Colonic mucosa (tissue), 4 donors: ENCODE measurements around the gene TMEM150C. TPM values are rescaled to one million over a fixed set of nuclear protein-coding genes. Genes with fewer than 3 reads are reported as not detected.

ENCODE experiments used
- DNase-seq: peaks from one replicate; pipeline ENCODE4 v3.0.0-alpha.2; 2020
- H3K27ac ChIP-seq: fragments of 200-600 bp; one replicate; pipeline ENCODE4 v1.8.0; 2021
- H3K27me3 ChIP-seq: fragments of 200-600 bp; one replicate; pipeline ENCODE4 v1.8.0; 2021
- H3K36me3 ChIP-seq: fragments of 200-600 bp; one replicate; pipeline ENCODE4 v1.8.0; 2021
- H3K4me1 ChIP-seq: fragments of 200-600 bp; one replicate; pipeline ENCODE4 v1.8.0; 2021; ENCODE audit warnings: mild to moderate bottlenecking
- H3K4me3 ChIP-seq: fragments of 200-600 bp; one replicate; pipeline ENCODE4 v1.8.0; 2021
- H3K9ac ChIP-seq, 2 donors: one replicate each; pipeline ENCODE4 v1.7.0; 2013; ENCODE audit warnings: control low read depth in 2 of 2, low read depth in 2 of 2, low read length in 2 of 2
- H3K9me3 ChIP-seq: fragments of 200-600 bp; one replicate; pipeline ENCODE4 v1.8.0; 2021
- CTCF ChIP-seq: fragments of 200-600 bp; IDR thresholded peaks from one replicate; pipeline ENCODE4 v1.8.0; 2022; ENCODE audit warnings: antibody characterized with exemption, mild to moderate bottlenecking
- intact Hi-C: fragments of 100-400 bp; cut with DNase I; formaldehyde crosslinking; loops from one replicate; pipeline ENCODE4 v1.14.1; 2022
- total RNA-seq, 2 donors: library from RNA; stranded (reverse); fragmentation: NEBNext Ultra II Directional in 1 of 2; extraction: Animal tissue kit (Norgen Biotek cat#: 25700) in 1 of 2; gene quantifications; one replicate each; pipeline ENCODE4 v1.2.1, GENCODE V29; 2021
- donor health status: healthy.
- donor health status: DM: no; HTN: no; CAD: no.
- donor health status: DM: no; HTN: no; CAD: no.

Gene TMEM150C
- total RNA-seq, 2 donors from 2014 or later: 1.2 to 2.5 TPM

DNA sequence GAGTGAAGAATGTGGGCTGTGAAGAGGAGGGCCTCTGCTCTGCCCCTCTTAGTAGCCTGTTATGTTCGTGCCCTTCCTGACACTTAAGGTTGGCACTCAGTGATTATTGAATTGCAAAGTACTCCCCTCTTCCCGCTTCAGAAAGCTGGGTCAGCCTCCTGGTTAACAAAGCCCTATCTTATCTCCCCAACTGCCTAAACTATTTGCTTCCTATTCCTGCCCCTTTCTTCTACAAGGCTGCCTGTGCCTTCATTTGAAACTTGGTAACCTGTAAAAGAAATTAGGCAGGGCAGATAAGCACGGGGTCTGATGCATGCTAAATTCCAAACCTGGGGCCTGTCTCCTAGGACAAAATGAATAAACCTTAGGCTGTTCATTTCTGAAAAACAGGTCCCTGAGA, 23.1 kb upstream of the TMEM150C start:
- no peak for DNase-seq
- no peaks in the 10 kb centered on the region for H3K27me3 ChIP-seq
- no peak overlapping the region for H3K4me3 ChIP-seq
- H3K9me3 ChIP-seq: no peaks in the 10 kb centered on the region
- no peaks in the 10 kb centered on the region for H3K36me3 ChIP-seq
- H3K4me1 ChIP-seq: no peaks in the 10 kb centered on the region
- H3K27ac ChIP-seq: no peak overlapping the region
- no peak for TF ChIP-seq CTCF
- H3K9ac ChIP-seq: no peak overlapping the region
- intact Hi-C loops: no loop called here

DNA sequence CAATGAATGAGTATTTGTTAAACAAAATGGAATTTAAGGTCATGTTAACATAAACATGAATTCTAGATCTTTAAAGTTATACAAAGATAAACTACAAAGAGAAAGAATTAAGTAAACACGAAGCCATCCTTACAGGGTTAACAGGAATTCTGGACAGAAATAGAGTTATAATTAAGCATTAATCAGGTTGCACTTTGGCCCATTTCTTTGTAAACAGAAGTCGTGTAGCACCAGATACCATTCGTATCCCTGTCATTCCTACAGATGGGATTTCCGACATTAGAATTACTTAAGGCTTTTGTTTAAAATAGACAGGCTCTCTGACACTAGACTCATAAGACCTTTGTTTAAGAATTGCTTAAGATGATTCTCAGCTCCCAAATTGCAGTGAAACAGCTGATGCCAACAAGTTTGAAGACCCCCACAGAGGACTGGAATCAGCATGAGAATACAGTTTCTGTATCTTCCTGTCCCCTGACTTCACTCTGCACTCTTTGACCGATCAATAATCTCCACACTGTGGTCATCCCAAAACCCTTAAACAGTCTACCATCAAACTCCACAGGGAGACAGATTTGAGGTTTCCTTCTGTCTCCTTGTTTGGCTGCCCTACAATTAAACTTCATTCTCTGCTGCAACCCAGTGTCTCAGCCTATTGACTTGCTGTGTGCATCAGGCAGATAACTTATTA, 22.3 kb upstream of the TMEM150C start:
- H3K9ac ChIP-seq: no peak overlapping the region
- H3K27me3 ChIP-seq: no peaks in the 10 kb centered on the region
- H3K4me1 ChIP-seq: no peaks in the 10 kb centered on the region
- no peaks in the 10 kb centered on the region for H3K36me3 ChIP-seq
- H3K4me3 ChIP-seq: no peak overlapping the region
- DNase-seq: no peak
- TF ChIP-seq CTCF: no peak
- H3K27ac ChIP-seq: no peak overlapping the region
- intact Hi-C loops: no loop called here
- no peaks in the 10 kb centered on the region for H3K9me3 ChIP-seq

DNA sequence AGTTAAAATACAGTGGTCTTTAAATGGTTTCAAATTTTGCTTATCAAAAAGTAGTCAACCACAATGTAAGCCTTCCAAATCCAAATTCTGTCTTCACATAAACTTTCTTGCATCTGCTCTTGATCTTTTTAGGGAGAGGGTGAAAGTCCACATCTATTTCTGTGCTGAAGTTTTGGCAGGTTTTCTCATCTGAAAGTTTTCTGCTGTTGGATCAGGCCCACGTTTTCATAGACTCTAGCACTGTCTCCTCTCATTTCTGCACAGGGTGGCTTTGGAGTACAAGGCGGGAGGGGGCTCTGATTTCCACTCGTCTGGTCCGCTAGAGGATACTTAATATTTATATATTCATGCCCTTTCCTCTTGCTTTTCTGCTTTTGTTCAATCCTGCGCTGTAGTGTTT, 18.1 kb upstream of the TMEM150C start:
- DNase-seq: no peak
- Histone ChIP-seq H3K9ac (no peak overlapping the region), H3K9me3 (no peaks in the 10 kb centered on the region), H3K27me3 (no peaks in the 10 kb centered on the region), H3K4me3 (no peak overlapping the region), H3K4me1 (no peaks in the 10 kb centered on the region), H3K36me3 (no peaks in the 10 kb centered on the region), H3K27ac (no peak overlapping the region)
- no peak for TF ChIP-seq CTCF
- intact Hi-C loops: no loop called here

DNA sequence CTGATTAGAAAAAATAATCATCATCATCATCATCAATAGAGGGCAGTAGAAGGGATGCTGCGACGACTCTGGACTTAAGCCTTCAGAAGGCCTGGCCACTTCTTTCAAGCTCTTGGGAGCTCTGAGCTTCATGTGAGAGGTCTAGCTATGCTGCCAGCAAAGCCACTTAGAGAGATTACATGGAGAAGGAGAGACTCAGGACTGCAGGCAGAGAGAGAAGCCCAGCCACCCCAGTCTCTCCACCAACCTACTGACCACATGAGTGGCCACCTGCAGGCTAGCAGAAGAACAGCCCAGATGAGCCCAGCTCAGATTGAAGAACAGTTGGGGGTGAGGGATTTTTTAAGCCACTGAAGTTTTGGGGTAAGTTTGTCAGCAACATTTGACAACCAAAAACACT, 17.1 kb upstream of the TMEM150C start:
- no peak overlapping the region for H3K9ac ChIP-seq
- H3K9me3 ChIP-seq: no peaks in the 10 kb centered on the region
- no peak overlapping the region for H3K4me3 ChIP-seq
- intact Hi-C loops: no loop called here
- H3K27me3 ChIP-seq: no peaks in the 10 kb centered on the region
- no peak for DNase-seq
- TF ChIP-seq CTCF: no peak
- H3K36me3 ChIP-seq: no peaks in the 10 kb centered on the region
- H3K27ac ChIP-seq: no peak overlapping the region
- H3K4me1 ChIP-seq: no peaks in the 10 kb centered on the region

- TF ChIP-seq CTCF: no peak
- no peak overlapping the region for H3K27ac ChIP-seq
- H3K9me3 ChIP-seq: no peaks in the 10 kb centered on the region
- no peak overlapping the region for H3K9ac ChIP-seq
- H3K27me3 ChIP-seq: no peaks in the 10 kb centered on the region
- H3K4me3 ChIP-seq: no peak overlapping the region
- intact Hi-C loops: no loop called here
- H3K36me3 ChIP-seq: no peaks in the 10 kb centered on the region
- DNase-seq: no peak
- no peaks in the 10 kb centered on the region for H3K4me1 ChIP-seq
Measured at GRCh38 chr4:82577451-82577850, 15.7 kb upstream of the TMEM150C start.
